ENCODE data around the gene CFAP61.

The CFAP61 gene

GRCh38 chr20:20286061-20286460 is 233.7 kb downstream of the CFAP61 start:
- DNase-seq: no peak

- DNase-seq: no peak
These were observed 237.0 kb downstream of the CFAP61 start for GRCh38 chr20:20289331-20289730.

- no peak for DNase-seq
These were observed 240.1 kb downstream of the CFAP61 start for GRCh38 chr20:20292472-20292871.

DNA sequence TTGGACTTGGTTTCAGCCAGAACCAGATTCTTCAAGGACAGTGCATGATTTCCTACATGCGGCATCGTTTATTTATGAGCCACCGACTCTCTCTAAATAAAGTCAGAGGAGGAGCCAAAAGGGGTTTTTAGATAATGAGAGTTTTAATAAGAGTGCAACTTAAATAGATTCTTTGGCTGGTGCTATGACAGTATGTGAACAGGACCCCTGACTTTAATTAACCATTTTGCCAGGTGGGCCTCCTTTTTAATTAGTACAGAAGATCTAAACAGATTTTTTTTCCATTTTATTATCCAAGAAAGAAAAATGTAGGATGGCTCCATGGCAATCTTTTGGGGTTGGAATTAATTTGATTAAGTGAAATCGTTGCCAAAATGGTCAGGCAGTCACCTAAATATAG is 240.8 kb downstream of the CFAP61 start:
- no peak for DNase-seq

DNA sequence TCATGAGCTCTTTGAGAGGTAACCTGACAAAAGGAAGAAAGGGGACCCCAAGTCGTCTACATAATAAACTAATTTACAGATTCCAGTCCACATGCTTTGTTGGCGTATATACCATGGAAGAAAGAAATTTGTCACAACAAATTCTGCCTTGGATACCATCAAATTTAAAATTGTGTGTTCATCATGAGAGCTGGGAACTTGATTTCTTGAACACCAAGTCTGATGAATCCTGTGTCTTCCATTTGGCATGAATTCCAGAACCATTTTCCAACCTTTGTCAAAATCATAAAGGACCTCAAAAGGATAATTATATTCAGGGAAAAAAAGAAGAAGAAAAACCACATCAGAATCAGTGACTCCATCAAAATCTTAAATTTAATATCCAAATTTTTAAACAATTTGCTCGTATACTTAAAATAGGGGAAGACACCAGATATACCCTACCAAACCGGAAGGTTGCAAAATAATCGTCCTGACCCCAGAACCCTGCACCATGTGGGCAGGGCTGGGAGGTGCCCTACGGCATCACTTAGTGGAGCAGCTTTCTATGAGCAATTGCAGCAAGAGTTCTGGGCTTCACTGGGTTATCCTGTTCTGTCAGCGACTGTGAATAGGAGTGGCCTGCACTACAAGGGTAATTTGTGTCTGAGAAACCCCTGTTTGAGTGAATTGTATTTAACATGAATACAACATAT is 241.5 kb downstream of the CFAP61 start:
- DNase-seq: no peak

DNA sequence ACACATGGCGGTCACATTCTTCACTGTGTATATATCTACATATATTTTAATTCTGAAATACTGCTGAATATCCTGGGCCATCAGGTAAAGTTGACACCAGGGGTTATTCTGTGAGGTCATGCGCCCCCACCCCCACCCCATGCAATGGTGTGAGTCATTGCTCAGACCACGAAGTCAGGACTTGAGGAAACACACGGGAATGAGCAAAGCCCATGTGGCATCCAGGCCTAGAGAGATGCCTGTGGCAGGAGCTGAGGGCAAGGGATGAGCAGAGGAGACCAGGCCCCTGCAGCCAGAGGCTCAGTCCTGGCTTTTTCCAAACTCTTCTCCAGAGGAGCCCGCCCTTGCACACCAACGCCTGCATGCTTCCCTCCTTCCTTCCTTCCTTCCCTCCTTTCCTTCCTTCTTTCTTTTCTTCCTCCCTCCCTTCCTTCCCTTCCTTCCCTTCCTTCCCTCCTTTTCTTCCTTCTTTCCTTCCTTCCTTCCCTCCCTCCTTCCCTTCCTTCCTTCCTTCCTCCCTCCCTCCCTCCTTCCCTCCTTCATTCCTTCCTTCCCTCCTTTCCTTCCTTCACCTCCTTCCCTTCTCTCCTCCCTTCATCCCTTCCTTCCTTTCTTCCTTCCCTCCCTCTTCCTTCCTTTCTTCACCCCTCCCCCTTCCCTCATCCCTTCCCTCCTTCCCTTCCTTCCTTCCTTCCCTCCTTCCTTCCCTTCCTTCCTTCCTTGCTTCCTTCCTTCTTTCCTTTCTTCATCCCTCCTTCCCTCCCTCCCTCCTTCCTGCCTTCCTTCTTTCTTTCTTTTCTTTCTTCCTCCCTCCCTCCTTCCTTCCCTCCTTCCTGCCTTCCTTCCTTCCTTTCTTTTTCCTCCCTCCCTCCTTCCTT is 243.5 kb downstream of the CFAP61 start:
- no peak for DNase-seq

- DNase-seq: no peak
These were observed 244.8 kb downstream of the CFAP61 start for GRCh38 chr20:20297181-20297580.

DNA sequence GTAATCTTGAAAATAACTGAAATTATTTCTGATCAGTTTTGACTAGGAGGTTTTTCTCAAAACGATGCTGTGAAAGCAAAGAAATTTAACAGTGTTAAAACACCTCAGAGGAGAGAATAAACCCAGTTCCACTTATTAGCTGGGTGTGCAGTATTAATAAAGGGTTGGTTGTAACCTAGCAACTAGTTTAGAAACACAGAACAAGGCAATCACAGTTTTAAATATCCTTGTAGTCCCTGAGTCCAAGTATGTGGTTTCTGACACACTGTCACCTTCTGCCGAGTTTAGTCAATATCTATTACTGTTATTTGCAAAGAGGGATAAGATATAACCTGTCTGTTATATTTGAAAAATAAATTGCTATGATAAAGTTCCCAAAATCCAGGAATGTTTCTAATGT is 245.4 kb downstream of the CFAP61 start:
- DNase-seq: no peak

- no peak for DNase-seq
These were observed 247.6 kb downstream of the CFAP61 start for GRCh38 chr20:20299904-20300303.

GRCh38 chr20:20303320-20303719 is 251.0 kb downstream of the CFAP61 start:
- no peak for DNase-seq

DNA sequence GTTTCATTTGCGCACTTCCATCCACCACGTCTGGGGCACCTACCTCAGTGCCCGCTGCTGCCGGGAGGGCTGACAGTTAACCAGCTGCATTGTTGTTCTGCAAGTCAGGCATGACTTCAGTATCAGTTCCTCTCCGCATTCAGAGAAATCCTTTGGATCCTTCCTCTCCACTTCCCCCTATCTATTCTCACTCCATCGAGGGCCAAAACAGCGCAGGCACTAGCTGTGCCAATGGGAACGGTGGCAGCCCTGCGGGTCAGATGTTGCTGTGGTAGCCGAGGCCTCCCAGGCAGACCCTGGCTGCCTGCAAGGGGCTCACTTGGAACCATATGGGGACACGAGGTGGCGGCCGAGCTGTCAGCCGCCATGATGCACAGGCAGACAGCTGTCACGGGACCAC is 251.4 kb downstream of the CFAP61 start:
- no peak for DNase-seq

- no peak for DNase-seq
These were observed 252.6 kb downstream of the CFAP61 start for GRCh38 chr20:20304942-20305341.

GRCh38 chr20:20312562-20312961 is 260.2 kb downstream of the CFAP61 start:
- DNase-seq: no peak

- no peak for DNase-seq
These were observed 264.9 kb downstream of the CFAP61 start for GRCh38 chr20:20317195-20317594.

GRCh38 chr20:20317621-20318364 is 265.5 kb downstream of the CFAP61 start:
- no peak for DNase-seq

DNA sequence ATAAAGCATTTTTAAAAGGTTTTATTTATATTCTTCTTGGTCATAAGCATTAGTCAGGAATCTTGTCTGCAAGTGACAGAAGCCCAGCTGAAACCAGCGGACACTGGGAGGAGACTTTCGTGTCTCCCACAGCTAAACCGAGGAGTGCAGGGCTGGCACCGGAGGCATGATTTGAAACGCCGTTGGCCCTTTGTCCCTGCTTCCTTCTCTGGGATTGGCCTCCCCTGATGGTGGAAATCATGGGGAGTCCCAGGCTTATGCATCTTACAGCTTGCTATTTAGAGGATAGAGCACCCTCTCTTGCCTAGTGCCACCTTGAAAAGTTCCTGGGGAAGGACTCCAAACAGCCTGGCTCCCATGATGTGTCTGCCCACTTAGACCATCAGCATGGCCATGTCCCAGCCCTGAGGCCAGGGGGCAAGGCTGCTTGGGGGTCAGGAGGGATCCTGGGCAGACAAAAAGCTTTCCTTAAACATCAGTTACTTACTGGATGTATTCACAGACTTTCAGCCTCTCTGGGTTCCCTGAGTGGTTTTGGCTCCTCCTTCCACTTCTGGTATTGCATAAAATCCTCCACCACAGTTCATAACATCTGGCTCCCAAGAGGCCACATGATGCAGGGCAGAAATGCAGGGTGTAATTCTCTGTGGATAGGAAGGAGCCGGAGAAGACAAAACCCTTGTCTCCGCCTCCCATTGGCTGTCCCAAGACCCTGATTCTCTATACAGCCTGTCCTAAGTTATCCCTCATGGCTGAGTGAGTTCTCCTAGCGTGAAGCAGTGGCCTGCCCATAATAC is 266.2 kb downstream of the CFAP61 start:
- no peak for DNase-seq

DNA sequence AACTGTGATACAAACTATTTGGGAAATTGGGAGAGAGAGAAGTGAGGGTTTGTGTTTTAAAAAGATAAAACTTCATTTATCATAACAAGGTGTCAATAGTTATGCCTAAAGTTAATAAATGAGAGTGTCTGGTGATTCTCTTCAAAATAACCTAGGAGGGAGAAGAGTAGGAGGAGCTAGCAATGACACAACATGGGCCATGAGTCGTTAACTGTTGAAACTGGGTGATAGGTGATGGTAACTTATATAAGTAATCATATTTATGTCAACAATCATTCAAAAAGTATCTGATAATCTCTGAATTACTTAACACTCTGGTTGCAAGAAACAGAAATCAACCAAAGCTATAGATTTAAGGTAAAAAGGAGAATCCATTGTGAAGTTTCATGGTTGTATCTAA is 268.8 kb downstream of the CFAP61 start:
- DNase-seq: no peak

- no peak for DNase-seq
These were observed 269.6 kb downstream of the CFAP61 start for GRCh38 chr20:20321917-20322316.

DNA sequence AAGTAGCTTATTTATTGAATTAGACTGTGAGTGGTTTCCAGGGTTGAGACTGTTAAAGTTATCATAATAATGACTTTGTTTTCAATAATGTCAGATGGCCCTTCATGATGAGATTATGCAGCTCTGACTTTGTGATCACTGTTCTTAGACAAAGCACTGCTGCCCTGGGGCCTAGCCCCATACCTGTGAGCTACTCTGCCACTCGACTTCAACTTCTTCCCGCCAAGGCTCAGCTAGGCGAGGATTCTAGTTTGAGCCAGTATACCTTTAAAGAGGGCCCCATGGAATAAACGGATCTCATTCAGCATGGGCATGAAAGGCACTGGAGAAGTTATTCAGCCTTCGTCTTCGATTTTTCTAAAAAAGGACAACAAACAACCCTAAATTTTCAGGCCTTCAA is 270.6 kb downstream of the CFAP61 start:
- DNase-seq: no peak

DNA sequence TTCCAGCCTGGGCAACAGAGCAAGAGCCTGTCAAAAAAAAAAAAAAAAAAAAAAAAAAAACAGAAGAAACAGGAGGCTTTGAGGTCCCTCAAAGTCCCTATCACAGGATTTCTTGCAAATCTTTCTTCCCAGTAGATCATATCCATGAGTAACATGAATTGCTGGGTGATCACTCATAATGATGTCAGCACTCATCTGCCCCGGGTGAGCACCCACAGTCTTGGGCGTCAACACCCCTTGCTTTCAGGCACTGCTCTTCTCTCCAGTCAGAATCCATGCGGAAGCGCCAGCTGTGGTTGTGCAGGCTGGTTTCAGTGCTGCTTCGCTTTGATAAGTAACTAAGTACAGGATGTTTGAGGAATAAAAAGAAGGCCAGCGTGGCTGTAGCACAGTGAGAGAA is 275.4 kb downstream of the CFAP61 start:
- no peak for DNase-seq

DNA sequence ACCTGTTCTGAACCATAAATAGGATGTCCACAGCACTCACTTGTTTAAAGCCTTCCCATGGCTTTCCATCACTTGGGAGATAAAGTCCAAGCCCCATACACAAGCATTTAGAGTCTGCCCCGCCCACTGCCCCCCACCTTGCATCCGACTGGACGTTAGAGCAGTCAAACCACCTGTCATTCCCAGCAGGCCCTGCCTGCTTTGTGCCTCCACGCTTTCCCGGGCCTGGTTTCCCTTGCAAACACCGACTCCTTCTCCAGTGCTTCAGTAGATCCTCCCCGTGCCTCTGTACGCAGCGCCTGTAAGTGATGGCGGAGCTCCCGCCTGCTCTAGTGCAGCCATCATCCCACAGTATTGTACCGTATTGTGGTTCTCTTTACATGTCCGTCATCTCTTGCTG is 277.2 kb downstream of the CFAP61 start:
- no peak for DNase-seq

- DNase-seq: no peak
These were observed 278.8 kb downstream of the CFAP61 start for GRCh38 chr20:20331156-20331555.

GRCh38 chr20:20331817-20332216 is 279.5 kb downstream of the CFAP61 start:
- DNase-seq: no peak

Measured in activated CD8-positive, alpha-beta memory T cell treated with anti-CD3 and anti-CD28 coated beads, Interleukin-2, amount 50 U/mL, for 48 hours (primary cell).